Kidney (tissue), 14 donors: Measurements from ENCODE around the gene HECW1. TPM values are rescaled to one million over a fixed set of nuclear protein-coding genes. Genes with fewer than 3 reads are reported as not detected.

ENCODE experiments used
- DNase-seq, 5 donors: peaks; one replicate each; pipeline ENCODE4 v3.0.0-alpha.2; 2013 to 2020
- FAIRE-seq: peaks from 2 replicates; lab custom pipeline; 2012; peaks lifted over from hg19 to GRCh38; lab: Jason Lieb, UNC
- H3K27ac ChIP-seq, 2 donors: one replicate each; pipeline ENCODE4 v1.7.0; 2013; ENCODE audit warnings: low read depth in 2 of 2, low read length in 2 of 2, inconsistent platforms in 1 of 2
- H3K27me3 ChIP-seq: one replicate; pipeline ENCODE4 v1.7.1; 2013; ENCODE audit warnings: low read length, inconsistent platforms; ENCODE audit not compliant: control insufficient read depth, insufficient read depth
- H3K36me3 ChIP-seq, 3 donors: one replicate each; pipeline versions ENCODE4 v1.7.0 to v1.7.1; 2013; ENCODE audit warnings: low read length in 3 of 3, control low read depth in 1 of 3, inconsistent platforms in 1 of 3; ENCODE audit not compliant: insufficient read depth in 3 of 3, control insufficient read depth in 2 of 3
- H3K4me1 ChIP-seq, 3 donors: one replicate each; pipeline versions ENCODE4 v1.7.0 to v1.7.1; 2013; ENCODE audit warnings: low read length in 3 of 3, inconsistent platforms in 1 of 3, low read depth in 1 of 3; ENCODE audit not compliant: control insufficient read depth in 2 of 3, insufficient read depth in 2 of 3
- H3K4me3 ChIP-seq, 3 donors: one replicate each; pipeline versions ENCODE4 v1.7.0 to v1.8.1; 2013; ENCODE audit warnings: low read length in 3 of 3, control low read depth in 1 of 3, inconsistent platforms in 1 of 3
- H3K9ac ChIP-seq, 3 donors: one replicate each; pipeline versions ENCODE4 v1.7.0 to v1.7.1; 2013; ENCODE audit warnings: low read length in 3 of 3, control low read depth in 1 of 3, inconsistent platforms in 1 of 3
- H3K9me3 ChIP-seq, 3 donors: one replicate each; pipeline versions ENCODE4 v1.7.0 to v1.7.1; 2013; ENCODE audit warnings: low read length in 3 of 3, control low read depth in 1 of 3, inconsistent platforms in 1 of 3; ENCODE audit not compliant: control insufficient read depth in 2 of 3, insufficient read depth in 1 of 3
- intact Hi-C: fragments of 100-400 bp; cut with DNase I; formaldehyde crosslinking; loops from one replicate; pipeline ENCODE4 v1.11.1; 2022
- polyA plus RNA-seq: library from polyadenylated mRNA; stranded (reverse); fragments of 350-450 nt; fragmentation: Illumina TruSeq; extraction: RNeasy Lipid Tissue Mini Kit (QIAGEN cat#74804); gene quantifications from one replicate; pipeline ENCODE4 v1.2.3, GENCODE V29; 2014; ENCODE audit warnings: low read depth, low replicate concordance; ENCODE audit not compliant: insufficient read depth
- total RNA-seq: library from RNA; stranded (reverse); fragmentation: NEBNext Ultra II Directional; extraction: Animal tissue kit (Norgen Biotek cat#: 25700); gene quantifications from one replicate; pipeline ENCODE4 v1.2.1, GENCODE V29; 2021
- TF ChIP-seq, protein P1 (sequence below): IDR thresholded peaks from 3 replicates; pipeline ENCODE4 v1.5.1; 2012; ENCODE audit warnings: mild to moderate bottlenecking, moderate library complexity, borderline replicate concordance; ENCODE audit not compliant: insufficient read depth; ENCODE audit errors: extremely low read depth
- donor health status: control.
- donor health status: control.
- donor health status: control.
- donor health status: control.
- donor health status: control.
- donor health status: DM: yes; HTN: yes; CAD: no.
- donor health status: Normal renal cell carcinoma (clear cell type).

HECW1 gene
- total and polyA plus RNA-seq, 2 donors from 2014 or later, result 0.50 to 7.5 TPM

DNA sequence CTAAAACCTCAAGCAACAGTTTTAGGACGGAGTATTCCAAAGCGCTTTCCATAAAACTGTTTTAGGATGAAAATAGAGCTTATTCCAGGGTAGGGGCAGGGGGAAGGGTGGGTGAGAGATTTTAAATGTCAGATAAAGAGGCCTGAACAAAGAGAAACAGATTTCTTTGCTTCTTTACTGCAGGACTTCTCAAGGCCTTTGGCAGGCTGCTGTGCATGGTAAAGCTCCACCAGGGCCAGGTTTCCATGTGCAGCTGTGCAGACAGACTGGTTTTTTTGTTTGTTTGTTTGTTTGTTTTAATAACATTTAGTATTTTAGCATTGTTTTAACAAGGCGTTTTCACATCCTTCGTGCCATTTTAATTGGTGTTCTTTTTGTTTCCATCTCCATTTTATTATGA is 26.3 kb downstream of the HECW1 start:
- FAIRE-seq (no peak), DNase-seq (no peak)
- Histone ChIP-seq H3K4me1 (no peaks in the 10 kb centered on the region), H3K9me3 (no peaks in the 10 kb centered on the region), H3K4me3 (no peak overlapping the region), H3K27ac (no peak overlapping the region), H3K9ac (no peak overlapping the region), H3K36me3 (no peaks in the 10 kb centered on the region), H3K27me3 (no peaks in the 10 kb centered on the region)
- TF ChIP-seq, protein P1, sequence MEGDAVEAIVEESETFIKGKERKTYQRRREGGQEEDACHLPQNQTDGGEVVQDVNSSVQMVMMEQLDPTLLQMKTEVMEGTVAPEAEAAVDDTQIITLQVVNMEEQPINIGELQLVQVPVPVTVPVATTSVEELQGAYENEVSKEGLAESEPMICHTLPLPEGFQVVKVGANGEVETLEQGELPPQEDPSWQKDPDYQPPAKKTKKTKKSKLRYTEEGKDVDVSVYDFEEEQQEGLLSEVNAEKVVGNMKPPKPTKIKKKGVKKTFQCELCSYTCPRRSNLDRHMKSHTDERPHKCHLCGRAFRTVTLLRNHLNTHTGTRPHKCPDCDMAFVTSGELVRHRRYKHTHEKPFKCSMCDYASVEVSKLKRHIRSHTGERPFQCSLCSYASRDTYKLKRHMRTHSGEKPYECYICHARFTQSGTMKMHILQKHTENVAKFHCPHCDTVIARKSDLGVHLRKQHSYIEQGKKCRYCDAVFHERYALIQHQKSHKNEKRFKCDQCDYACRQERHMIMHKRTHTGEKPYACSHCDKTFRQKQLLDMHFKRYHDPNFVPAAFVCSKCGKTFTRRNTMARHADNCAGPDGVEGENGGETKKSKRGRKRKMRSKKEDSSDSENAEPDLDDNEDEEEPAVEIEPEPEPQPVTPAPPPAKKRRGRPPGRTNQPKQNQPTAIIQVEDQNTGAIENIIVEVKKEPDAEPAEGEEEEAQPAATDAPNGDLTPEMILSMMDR, result no peak
- intact Hi-C loops, result no loop called here

- TF ChIP-seq, protein P1, result no peak
- no peak overlapping the region for H3K4me3 ChIP-seq
- intact Hi-C loops, result no loop called here
- no peak for DNase-seq
- H3K36me3 ChIP-seq, result no peaks in the 10 kb centered on the region
- H3K9ac ChIP-seq, result no peak overlapping the region
- no peaks in the 10 kb centered on the region for H3K4me1 ChIP-seq
- H3K27me3 ChIP-seq, result no peaks in the 10 kb centered on the region
- no peak overlapping the region for H3K27ac ChIP-seq
- no peak for FAIRE-seq
- H3K9me3 ChIP-seq, result no peaks in the 10 kb centered on the region
Measured at GRCh38 chr7:43139137-43139536, 26.7 kb downstream of the HECW1 start.

- H3K36me3 ChIP-seq, result no peaks in the 10 kb centered on the region
- no peaks in the 10 kb centered on the region for H3K9me3 ChIP-seq
- TF ChIP-seq, protein P1, result no peak
- no peak overlapping the region for H3K9ac ChIP-seq
- no peak overlapping the region for H3K4me3 ChIP-seq
- no peak overlapping the region for H3K27ac ChIP-seq
- intact Hi-C loops, result no loop called here
- DNase-seq (no peak), FAIRE-seq (no peak)
- no peaks in the 10 kb centered on the region for H3K4me1 ChIP-seq
- H3K27me3 ChIP-seq, result no peaks in the 10 kb centered on the region
Measured at GRCh38 chr7:43140186-43140585, 27.7 kb downstream of the HECW1 start.

- no peak overlapping the region for H3K27ac ChIP-seq
- intact Hi-C loops, result no loop called here
- H3K9me3 ChIP-seq, result no peaks in the 10 kb centered on the region
- no peaks in the 10 kb centered on the region for H3K36me3 ChIP-seq
- TF ChIP-seq, protein P1, result no peak
- FAIRE-seq, result no peak
- no peak overlapping the region for H3K4me3 ChIP-seq
- no peak overlapping the region for H3K9ac ChIP-seq
- DNase-seq, result no peak
- H3K4me1 ChIP-seq, result no peaks in the 10 kb centered on the region
- no peaks in the 10 kb centered on the region for H3K27me3 ChIP-seq
Measured at GRCh38 chr7:43141091-43141490, 28.6 kb downstream of the HECW1 start.
